AML-193 (cell line): ENCODE measurements around the gene GZMM.

Experiments
- DNase-seq, 2 experiments: peaks; one replicate each; lab custom pipeline; 2025; lab: John Stamatoyannopoulos, UW

The GZMM gene

DNA sequence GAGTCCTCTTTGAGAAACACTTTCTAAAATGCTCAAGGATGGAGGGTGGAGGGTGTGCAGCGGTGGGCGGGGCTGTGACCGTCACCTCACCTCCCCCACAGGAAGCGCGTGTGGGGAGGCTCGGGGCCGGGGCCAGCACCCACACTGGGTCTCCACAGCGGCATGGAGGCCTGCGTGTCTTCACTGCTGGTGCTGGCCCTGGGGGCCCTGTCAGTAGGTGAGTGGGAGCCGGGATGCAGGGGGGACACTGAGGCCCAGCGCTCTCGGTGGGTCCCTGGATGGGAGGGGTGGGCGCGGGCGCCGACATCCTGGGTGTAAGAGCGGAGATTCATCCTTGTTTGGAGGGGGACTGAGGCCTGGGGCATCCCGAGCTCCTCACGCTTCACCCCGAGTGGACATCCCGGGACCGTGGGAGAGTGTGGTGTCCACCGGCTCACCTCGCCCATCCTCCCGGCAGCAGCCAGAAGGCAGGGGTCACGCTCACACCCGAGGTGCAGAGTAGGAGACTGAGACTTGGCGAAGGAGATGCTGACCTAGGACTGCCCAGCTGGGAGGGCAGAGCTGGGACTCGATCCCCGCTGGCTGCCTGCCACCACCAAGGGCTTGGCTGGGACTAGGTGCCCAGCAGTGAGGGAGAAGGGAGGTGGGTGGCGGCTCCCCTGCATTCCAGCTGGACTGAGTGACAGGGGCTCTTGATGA lies at the start of gene GZMM:
Gene GZMM, plus strand, starts transcription at position 144 of the 699 bp plus-strand sequence. Its CDS starts 19 bp downstream, at position 163.
- DNase-seq: no peak

DNA sequence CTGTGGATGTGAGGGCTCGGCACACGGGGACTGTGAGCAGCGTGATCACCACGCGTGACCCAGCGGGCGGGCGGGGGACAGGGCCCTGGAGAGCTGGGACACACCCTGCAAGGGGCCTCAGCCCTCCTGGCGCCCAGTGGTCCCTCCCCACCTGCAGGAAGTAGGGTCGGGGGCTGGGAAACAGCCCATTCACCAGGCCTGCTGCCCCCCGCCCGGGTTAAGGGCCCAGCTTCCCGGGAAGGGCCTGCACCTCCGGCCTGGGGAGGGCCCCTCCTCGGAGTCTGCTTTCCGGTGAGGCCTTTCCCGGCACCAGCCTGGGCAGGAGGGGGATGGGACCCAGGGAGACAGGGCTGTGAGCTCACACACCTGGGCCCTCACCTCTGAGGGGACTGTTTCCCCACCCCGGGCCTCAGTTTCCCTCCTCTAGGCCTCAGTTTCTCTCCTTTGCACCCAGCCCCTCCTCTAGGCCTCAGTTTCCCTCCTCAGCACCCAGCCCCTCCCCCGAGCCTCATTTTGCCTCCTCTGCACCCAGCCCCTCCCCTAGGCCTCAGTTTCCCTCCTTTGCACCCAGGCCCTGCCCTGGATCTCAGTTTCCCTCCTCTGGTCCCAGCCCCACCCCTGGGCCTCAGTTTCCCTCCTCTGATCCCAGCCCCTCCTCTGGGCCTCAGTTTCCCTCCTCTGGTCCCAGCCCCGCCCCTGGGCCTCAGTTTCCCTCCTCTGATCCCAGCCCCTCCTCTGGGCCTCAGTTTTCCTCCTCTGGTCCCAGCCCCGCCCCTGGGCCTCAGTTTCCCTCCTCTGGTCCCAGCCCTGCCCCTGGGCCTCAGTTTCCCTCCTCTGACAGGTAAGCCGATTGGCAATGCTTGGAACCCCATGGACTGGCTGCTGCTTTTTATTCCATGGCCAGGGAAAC lies 49.4 kb upstream of the GZMM start:
- no peak for DNase-seq

DNA sequence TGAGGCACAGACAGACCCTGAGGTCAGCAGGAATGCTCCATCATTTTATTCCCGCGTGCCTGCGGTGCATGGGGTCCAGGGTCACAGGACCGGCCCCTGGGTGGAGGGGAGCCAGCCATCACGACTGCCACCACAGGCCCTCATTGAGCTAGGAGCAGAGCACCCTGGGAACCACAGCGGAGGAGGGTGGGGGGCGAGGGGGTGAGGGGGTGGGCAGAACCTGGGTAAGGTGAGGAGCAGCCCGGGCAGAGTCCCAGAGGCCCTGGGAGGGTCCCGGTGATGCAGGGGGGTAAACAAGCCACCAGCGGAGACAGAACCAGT lies 48.8 kb upstream of the GZMM start:
- DNase-seq: no peak

DNA sequence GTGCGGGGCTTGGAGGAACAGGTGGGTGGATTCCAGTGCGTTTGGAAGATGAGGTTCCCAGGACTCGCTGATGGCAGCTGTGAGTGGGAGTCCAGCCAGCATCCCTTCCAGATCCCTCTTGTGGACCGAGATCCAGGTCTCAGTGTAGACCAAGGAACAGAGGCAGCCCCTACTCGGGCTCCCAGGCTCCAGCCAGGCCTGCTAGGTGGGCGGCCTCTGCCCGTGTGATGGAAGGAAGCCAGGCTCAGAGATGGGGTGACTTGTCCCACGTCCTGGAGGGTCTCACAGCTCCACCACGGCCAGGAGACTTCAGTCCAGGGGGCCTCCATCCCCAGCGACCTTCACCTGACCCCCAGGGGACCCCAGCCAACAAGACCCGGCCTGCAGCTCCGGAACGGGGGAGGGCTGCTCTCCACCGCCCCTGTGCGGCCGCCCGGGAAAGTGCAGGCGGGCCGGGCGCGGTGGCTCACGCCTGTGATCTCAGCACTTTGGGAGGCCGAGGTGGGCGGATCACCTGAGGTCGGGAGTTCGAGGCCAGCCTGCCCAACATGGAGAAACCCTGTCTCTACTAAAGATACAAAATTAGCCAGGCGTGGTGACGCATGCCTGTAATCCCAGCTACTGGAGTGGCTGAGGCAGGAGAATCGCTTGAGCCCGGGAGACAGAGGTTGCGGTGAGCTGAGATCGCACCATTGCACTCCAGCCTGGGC lies 48.3 kb upstream of the GZMM start:
- DNase-seq: no peak

DNA sequence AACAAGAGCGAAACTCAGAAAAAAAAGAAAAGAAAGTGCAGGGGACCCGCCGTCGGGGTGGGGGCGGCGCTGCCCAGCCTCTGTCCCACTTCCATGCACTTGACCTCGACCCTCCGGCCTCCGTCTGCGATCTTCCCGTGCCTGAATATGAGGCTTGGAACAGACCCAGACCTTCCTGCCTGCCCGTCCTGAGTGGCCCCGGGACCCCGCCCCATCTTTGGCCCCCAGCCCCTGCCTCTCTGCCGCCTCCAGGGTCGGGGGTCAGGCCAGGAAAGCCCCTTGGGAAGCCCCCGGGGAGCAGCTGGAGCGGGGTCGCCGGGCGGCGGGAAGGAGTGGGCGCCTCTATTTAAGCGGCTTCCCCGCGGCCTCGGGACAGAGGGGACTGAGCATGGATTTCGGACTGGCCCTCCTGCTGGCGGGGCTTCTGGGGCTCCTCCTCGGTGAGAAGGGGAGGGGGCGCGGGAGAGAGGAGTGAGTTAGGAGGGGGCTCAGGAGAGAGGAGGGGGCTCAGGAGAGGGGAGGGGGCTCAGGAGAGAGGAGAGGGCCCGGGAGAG lies 47.7 kb upstream of the GZMM start, which contains the start of gene MADCAM1:
Gene MADCAM1, plus strand, starts transcription at position 375 of the 554 bp plus-strand sequence. Its CDS starts 14 bp downstream, at position 389.
- no peak for DNase-seq

DNA sequence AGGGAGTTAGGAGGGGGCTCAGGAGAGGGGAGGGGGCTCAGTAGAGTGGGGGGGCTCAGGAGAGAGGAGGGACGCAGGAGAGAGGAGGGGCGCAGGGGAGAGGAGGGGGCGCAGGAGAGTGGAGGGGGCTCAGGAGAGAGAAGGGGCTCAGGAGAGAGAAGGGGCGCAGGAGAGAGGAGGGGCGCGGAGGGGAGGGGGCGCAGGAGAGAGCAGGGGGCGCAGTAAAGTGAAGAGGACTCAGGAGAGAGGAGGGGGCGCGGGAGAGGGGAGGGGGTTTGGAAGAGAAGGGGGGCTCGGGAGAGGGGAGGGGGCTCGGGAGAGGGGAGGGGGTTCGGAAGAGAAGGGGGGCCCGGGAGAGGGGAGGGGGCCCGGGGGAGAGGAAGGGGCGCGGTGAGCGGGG lies 46.9 kb upstream of the GZMM start:
- no peak for DNase-seq

DNA sequence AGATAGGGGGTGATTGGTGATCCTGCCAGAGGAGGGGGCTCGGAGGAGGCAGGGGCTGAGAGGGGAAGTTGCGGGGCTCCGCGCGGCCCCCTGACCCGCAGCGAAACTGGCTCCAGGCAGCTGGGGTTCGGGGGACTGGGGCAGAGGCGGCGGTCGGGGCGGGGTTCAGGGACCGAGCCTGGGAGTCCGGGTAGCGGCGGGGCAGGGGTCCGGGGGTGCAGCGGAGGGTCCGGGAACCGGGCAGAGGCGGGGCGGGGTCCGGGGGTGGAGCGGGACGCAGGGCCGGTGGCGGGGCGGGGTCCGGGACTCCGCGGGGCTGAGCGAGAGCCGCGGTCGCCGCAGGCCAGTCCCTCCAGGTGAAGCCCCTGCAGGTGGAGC lies 46.4 kb upstream of the GZMM start:
- no peak for DNase-seq

DNA sequence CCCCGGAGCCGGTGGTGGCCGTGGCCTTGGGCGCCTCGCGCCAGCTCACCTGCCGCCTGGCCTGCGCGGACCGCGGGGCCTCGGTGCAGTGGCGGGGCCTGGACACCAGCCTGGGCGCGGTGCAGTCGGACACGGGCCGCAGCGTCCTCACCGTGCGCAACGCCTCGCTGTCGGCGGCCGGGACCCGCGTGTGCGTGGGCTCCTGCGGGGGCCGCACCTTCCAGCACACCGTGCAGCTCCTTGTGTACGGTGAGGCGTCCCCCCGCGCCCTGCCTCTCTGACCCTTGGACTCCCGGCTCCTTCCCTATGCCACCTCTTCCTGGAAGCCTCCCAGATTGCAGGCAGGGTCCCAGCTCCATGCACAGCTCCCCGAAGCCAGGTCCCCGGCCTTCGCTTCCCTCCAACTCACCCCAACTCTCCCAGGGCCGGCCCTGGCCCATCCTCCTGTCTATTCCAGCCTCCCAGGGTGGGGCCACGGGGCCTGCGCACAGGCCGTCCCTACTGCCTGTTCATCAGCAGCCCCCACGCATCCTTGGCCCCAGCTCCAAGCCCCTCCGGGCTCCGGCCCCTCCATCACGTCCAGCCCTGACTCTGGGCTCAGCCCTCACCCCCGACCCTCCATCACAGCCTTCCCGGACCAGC lies 45.9 kb upstream of the GZMM start:
- DNase-seq: no peak

DNA sequence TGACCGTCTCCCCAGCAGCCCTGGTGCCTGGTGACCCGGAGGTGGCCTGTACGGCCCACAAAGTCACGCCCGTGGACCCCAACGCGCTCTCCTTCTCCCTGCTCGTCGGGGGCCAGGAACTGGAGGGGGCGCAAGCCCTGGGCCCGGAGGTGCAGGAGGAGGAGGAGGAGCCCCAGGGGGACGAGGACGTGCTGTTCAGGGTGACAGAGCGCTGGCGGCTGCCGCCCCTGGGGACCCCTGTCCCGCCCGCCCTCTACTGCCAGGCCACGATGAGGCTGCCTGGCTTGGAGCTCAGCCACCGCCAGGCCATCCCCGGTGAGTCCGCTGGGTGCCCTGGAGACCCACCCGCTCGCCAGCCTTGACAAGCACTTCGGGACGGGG lies 45.4 kb upstream of the GZMM start:
- DNase-seq: no peak

DNA sequence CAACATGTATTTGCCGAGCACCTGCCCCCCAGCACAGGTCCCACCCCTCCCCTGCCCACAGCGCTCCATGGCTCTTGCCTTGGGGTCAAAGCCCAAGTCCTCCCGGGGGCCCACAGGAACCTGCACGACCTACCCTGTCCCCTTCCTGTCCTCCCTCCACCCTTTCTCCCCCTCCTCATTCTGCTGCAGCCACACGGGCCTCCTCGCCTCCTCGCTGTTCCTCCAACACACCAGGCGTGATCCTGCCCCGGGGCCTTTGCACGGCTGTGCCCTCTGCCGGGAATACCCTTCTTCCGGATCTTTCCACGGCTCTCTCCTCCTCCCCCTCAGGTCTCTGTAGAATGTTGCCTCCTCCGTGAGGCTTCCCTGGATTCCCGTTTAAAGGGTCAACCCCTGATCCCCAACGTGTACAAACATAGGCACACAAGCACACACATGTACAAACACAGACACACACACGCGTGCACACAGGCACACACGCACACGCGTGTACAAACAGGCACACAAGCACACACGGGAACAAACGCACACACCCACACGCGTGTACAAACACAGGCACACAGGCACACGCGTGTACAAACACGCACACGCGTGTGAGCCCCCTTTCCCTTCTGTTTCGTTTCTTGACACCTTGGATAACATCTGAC lies 44.8 kb upstream of the GZMM start:
- DNase-seq: no peak

DNA sequence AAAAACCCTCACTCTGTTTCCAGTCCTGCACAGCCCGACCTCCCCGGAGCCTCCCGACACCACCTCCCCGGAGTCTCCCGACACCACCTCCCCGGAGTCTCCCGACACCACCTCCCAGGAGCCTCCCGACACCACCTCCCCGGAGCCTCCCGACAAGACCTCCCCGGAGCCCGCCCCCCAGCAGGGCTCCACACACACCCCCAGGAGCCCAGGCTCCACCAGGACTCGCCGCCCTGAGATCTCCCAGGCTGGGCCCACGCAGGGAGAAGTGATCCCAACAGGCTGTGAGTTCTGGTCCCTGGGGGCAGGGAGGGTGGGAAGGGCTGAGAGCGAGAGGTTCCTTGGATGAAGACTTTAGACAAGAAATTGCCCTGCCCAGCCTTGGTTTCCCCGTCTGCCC lies 42.2 kb upstream of the GZMM start:
- no peak for DNase-seq

DNA sequence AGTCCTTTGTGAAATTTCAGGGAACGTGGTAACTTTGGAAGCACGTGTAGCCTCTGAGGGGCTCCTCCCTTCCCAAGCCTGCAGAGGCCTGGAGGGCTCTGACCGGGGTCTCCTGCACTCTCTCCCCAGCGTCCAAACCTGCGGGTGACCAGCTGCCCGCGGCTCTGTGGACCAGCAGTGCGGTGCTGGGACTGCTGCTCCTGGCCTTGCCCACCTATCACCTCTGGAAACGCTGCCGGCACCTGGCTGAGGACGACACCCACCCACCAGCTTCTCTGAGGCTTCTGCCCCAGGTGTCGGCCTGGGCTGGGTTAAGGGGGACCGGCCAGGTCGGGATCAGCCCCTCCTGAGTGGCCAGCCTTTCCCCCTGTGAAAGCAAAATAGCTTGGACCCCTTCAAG lies 39.2 kb upstream of the GZMM start:
- DNase-seq: no peak

DNA sequence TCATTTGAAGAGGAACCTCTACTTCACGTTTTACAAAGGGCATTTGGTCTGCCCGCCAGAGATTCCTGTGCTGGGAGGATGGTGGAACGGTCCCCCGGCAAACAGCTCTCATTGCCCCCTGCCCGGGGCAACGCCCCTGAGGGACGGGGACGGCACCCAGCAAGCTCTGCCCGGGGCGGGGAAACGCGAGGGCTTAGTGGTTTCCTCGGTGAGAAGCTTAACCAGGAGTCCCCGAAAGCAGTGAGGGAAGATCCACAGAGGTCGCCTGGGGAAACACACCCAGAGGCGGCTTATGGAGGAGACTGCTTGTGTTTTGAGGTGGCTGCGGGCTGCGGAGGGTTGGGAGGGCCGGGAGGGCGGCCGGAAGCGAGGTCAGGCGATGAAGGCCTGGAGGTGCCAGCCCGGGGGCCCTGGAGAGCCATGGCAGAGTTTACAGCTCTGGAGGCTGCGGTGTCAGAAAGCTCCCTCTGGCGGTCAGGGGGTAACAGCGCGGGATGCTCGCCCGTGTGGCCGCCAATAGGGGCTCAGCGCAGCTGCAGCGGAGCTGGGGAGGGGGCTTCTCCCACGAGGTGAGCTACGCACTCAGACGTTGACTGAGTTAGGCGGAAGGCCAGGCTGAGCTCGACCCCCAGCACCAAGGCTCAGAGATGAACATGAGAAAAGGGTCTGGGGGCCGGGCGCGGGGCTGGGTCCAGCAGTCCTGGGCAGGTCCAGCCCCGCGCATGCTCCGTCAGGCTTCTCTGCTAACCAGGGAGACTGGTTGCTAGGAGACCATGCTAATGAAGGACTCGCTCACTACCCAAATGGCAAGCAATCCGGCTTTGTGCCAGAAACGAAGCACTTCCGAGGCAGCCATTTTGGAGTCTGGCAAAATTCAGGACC lies 37.2 kb upstream of the GZMM start:
- DNase-seq: peak; percentile 97 to 98

DNA sequence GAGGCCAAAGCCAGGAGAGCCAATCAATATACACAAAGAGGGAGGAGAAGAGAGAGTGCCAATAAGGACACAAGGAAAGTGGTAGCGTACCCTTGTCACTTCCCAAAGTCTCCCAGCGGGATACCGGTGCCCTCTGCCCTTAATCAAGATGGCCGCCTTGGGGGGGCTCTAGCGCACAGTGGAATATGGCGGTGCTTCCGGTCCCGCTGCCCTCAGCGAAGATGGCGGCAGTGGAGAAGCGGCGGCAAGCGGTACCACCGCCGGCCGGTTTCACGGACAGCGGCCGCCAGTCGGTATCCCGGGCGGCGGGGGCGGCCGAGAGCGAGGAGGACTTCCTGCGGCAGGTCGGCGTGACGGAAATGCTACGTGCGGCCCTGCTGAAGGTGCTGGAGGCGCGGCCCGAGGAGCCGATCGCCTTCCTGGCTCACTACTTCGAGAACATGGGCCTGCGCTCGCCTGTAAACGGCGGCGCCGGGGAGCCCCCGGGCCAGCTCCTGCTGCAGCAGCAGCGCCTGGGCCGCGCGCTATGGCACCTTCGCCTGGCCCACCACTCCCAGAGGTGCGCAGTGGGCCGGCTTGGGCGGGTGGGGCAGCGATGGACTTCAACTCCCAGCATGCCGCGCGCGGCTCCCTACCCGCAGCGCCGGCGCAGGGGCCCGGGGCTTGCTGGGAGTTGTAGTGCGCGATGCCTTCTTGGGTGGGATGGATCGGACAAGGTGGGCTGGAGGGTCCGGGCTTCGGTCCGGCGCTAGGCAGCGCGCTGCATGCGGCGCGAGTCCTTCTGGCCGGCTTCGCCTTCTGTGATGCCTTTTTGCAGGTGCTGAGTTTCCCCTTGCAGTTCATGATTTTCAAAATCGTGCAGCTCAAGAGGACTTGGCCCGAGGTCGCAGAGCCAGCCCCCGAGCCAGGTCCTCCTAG lies 36.3 kb upstream of the GZMM start, which contains the start of gene TPGS1:
Gene TPGS1, plus strand, starts transcription at position 212 of the 918 bp plus-strand sequence. Its CDS starts 10 bp downstream, at position 222.
- peak; percentile 39 to 52 for DNase-seq

DNA sequence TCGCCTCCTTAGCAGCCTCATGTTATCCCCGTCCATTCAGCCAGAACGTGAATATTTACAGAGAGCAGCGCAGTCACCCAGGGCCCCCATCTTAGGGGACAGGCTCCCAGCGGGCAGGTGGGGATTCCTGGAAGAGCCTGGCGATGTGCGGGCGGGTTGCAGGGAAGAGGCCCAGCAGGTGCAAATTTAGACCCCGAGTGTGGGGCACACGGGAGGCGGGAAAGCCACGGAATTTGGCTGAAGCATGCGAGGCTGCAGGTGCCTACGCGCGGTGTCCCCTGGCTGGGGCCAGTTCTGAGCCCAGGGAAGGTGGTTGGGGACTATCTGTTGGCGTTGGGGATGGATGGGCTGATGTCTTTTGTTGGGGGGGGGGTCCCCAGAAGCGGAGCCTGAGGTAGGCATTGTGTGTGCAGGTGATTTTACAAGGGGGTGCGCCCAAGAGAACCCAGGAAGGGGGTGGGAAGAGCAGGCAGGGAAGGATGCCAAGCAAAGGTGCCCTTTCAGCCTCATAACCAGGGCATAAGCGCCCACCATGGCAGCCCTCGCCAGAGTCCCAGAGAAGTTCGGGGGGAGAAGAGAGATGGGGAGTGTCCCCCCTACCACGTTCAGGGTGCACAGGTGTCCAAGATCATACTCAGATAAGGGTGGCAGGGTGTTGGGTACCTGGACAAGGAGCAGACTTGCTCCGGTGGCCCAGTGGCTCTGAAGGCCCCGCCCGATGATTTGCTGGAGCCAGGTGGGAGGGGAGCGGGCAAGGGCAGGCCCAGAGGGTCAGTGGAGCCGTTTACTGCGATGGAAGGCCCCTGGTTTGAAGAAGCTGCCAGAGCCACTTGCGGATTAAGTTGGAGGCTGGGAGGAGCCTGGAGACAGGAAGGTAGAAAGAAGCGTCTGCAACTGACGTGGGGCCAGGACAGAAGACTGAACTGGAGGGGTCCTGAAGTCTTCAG lies 35.4 kb upstream of the GZMM start:
- DNase-seq: no peak

DNA sequence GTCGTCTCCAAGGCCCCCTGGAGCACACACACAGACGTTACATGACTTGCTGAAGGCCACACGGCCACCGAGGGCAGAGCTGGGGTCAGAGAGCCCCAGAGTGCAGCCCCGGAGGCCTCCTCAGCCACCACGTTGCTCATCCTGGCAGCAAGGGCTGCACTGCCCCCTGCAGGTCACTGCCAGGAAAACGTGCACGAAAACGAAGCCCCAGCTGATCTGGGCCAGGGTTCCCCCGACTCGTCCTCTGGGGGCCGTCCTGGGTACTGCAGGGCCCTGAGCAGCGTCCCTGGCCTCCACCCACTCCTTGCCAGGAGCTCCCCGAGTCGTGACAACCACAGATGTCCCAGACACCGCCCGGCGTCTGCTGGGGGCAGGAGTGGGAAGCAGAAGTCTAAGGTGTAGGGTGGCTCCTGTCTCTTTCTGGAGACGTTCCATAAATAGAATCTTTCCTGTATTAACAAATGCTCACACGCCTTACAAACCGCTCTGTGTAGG lies 33.2 kb upstream of the GZMM start:
- peak; percentile 83 to 88 for DNase-seq

DNA sequence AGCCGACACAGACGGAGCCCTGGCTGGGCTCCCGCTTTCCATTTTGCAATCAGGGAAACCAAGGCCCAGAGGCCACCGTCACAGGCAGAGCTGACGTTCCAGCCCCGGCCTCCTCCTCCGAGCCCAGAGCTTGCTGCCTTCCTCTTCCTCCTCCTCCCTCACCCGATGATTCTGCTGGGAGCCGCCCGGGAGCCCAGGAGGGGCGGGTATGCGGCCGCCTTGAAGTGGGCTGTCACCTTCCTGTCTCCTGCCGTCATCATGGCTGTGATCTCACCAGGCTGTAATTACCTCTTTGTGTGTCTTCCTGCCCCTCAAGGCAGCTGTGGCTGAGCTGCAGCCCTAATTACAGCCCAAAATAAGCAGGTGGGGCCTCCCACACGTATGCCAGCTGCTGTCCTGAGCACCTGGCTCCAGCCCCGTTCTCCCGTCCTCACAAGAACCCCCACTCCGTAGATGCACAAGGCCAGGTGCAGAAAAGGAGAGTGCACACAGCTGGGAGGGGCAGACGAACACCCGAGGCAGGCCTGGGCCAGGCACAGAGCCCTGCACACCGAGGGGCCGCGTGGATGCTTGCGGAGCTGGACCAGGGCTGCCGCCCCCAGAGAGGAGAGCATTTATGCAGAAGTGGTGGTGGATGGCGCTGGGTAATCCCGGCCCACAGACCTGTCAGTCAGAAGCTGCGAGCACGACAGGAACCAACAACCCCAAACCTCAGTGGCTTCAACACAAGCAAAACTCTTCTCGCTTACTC lies 32.6 kb upstream of the GZMM start:
- DNase-seq: peak; percentile 50 to 58
